B cell (primary cell): ENCODE measurements around the gene EFCC1.

Source experiments
- EZH2 ChIP-seq: IDR thresholded peaks from 2 replicates; pipeline ENCODE4 v1.6.1; 2012; ENCODE audit warnings: borderline replicate concordance, low read depth, mild to moderate bottlenecking, moderate library complexity, low read length; ENCODE audit not compliant: insufficient read depth, poor library complexity, severe bottlenecking
- TF ChIP-seq, protein P1 (sequence below): fragments of 200-600 bp; IDR thresholded peaks from one replicate; pipeline ENCODE4 v1.8.0; 2022; ENCODE audit warnings: antibody characterized with exemption, mild to moderate bottlenecking

DNA sequence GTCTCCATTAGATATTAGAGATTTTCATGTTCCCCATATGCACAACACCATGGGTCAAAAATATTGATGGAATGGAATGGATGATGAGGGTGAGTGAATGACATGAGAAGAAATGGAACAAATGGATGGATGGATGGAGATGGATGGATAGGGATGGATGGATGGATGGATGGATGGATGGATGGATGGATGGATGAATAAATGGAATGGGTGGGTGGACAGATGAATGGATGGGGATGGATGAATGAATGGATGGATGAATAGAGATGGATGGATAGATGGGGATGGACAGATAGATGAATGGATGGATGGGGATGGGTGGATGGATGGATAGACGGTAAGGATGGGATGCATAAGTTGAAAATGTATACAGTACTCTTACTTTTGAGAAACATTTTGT lies 25.8 kb upstream of the EFCC1 start:
- TF ChIP-seq, protein P1, sequence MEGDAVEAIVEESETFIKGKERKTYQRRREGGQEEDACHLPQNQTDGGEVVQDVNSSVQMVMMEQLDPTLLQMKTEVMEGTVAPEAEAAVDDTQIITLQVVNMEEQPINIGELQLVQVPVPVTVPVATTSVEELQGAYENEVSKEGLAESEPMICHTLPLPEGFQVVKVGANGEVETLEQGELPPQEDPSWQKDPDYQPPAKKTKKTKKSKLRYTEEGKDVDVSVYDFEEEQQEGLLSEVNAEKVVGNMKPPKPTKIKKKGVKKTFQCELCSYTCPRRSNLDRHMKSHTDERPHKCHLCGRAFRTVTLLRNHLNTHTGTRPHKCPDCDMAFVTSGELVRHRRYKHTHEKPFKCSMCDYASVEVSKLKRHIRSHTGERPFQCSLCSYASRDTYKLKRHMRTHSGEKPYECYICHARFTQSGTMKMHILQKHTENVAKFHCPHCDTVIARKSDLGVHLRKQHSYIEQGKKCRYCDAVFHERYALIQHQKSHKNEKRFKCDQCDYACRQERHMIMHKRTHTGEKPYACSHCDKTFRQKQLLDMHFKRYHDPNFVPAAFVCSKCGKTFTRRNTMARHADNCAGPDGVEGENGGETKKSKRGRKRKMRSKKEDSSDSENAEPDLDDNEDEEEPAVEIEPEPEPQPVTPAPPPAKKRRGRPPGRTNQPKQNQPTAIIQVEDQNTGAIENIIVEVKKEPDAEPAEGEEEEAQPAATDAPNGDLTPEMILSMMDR, result no peak
- TF ChIP-seq EZH2, result no peak
